ENCODE results near the gene INPP5K.

DNA sequence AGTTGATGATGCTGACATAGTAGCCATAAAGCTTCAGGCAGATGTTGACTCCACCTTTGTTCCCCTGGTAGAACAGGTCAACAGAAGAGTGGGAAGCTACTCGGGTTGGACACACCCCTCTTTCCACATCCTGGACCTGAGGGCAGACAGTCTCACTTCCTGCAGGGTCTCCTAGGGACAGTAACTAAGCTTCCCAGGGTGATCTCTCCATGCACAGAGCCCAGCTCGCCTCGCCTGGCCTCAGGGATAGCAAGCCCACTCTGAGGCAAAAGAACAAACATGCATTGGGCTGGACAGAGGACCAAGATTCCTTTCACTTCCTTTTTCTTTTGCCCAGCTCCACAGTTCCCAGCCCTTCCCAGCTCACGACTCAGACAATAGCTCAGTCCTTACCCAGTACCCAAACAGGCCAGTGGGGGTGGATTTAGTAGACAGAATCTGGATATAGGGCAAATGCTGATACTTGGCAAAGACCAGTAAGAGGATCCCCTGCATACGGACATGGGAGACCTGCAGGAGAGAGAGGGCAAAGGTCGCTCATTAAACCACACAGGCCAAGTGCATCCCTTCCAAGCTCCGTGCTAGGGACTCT, 7.0 kb downstream of the INPP5K start:
- no peak for TF ChIP-seq NFIC (IDR thresholded peaks at IDR 0.05; ENCODE audit: low read depth, low read length)
- no peak for TF ChIP-seq JUND (IDR thresholded peaks at IDR 0.05; ENCODE audit: low read depth, low read length)
- no peak for TF ChIP-seq POLR2A (IDR thresholded peaks at IDR 0.05; ENCODE audit: low read depth, low read length)
- no peak for TF ChIP-seq ZZZ3 (IDR thresholded peaks at IDR 0.05; ENCODE audit: control insufficient read depth, insufficient read length, low read depth)
- TF ChIP-seq EZH2 (IDR thresholded peaks at IDR 0.05; ENCODE audit: borderline replicate concordance, control insufficient read depth, low read depth, low read length) = no peak
- TF ChIP-seq TARDBP (IDR thresholded peaks at IDR 0.05; ENCODE audit: borderline replicate concordance) = no peak
- no peak for TF ChIP-seq CTCF (IDR thresholded peaks at IDR 0.05 in 2 of 3, conservative IDR thresholded peaks at IDR 0.05 in 1 of 3; ENCODE audit: control insufficient read depth in 2 of 3, extremely low read depth in 1 of 3, insufficient read depth in 1 of 3, low read depth in 3 of 3, low read length in 3 of 3)
- no peak for TF ChIP-seq CEBPB (IDR thresholded peaks at IDR 0.05; ENCODE audit: borderline replicate concordance in 1 of 2, low read depth in 2 of 2, low read length in 2 of 2)
- no peak for TF ChIP-seq EP300 (IDR thresholded peaks at IDR 0.05; ENCODE audit: borderline replicate concordance in 1 of 2, control insufficient read depth in 1 of 2, low read depth in 2 of 2, low read length in 2 of 2)
- TF ChIP-seq CEBPZ (IDR thresholded peaks at IDR 0.05; ENCODE audit: low read depth, low read length) = no peak
